Hepatocyte (in vitro differentiated cells): ENCODE results near the gene FAM120B.

Source experiments
- EZH2 ChIP-seq: fragments of 200-600 bp; sonication (generic); IDR thresholded peaks from 2 replicates; pipeline ENCODE4 v1.6.1; 2016; ENCODE audit warnings: antibody characterized with exemption, mild to moderate bottlenecking, borderline replicate concordance
- EZH2phosphoT487 ChIP-seq: fragments of 200-600 bp; sonication (generic); IDR thresholded peaks from one replicate; pipeline ENCODE4 v1.6.1; 2018; ENCODE audit warnings: antibody characterized with exemption, mild to moderate bottlenecking, low read depth, moderate library complexity; ENCODE audit not compliant: unreplicated experiment, severe bottlenecking
- TF ChIP-seq, protein P1 (sequence below): fragments of 200-600 bp; sonication (generic); IDR thresholded peaks from 2 replicates; pipeline ENCODE4 v1.5.1; 2016; ENCODE audit warnings: antibody characterized with exemption, mild to moderate bottlenecking; ENCODE audit not compliant: poor library complexity

DNA sequence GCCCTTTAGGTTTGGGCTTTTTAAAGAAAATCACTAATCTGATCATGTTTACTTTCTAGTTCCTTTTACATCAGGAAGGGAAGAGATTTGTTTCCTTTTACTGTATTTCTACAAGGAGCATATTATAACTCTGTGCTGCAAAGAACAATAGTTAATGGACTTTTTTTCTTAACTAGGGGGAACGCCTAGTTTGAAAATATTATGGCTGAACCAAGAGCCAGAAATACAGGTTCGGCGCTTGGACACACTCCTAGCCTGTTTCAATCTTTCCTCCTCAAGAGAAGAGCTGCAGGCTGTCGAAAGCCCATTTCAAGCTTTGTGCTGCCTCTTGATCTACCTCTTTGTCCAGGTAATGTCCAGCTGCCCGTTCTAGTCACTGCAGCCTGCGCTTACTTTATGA is 41.4 kb downstream of the FAM120B start:
- TF ChIP-seq, protein P1, sequence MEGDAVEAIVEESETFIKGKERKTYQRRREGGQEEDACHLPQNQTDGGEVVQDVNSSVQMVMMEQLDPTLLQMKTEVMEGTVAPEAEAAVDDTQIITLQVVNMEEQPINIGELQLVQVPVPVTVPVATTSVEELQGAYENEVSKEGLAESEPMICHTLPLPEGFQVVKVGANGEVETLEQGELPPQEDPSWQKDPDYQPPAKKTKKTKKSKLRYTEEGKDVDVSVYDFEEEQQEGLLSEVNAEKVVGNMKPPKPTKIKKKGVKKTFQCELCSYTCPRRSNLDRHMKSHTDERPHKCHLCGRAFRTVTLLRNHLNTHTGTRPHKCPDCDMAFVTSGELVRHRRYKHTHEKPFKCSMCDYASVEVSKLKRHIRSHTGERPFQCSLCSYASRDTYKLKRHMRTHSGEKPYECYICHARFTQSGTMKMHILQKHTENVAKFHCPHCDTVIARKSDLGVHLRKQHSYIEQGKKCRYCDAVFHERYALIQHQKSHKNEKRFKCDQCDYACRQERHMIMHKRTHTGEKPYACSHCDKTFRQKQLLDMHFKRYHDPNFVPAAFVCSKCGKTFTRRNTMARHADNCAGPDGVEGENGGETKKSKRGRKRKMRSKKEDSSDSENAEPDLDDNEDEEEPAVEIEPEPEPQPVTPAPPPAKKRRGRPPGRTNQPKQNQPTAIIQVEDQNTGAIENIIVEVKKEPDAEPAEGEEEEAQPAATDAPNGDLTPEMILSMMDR = no peak
- TF ChIP-seq EZH2 (no peak), EZH2phosphoT487 (no peak)
